B cell (primary cell): ENCODE data around the gene LDLRAD1. TPM values are rescaled to one million over a fixed set of nuclear protein-coding genes. Genes with fewer than 3 reads are reported as not detected.

ENCODE experiments used
- ATAC-seq: fragments of 200-7000 bp; cut with Tn5 transposase; one replicate; pipeline ENCODE4 v1.10.0; 2021; ENCODE audit warnings: low read depth, mild to moderate bottlenecking, moderate number of reproducible peaks, moderate library complexity
- CTCF ChIA-PET: fragments of 350-600 bp; sonication (Branson Sonifier 250); formaldehyde crosslinking; loops from one replicate; lab custom pipeline; 2021; ENCODE audit warnings: antibody characterized with exemption, inconsistent platforms; lab: Charles Lee
- POLR2A ChIA-PET: fragments of 350-600 bp; sonication (Branson Sonifier 250); formaldehyde crosslinking; loops from one replicate; lab custom pipeline; 2021; ENCODE audit warnings: antibody characterized with exemption; lab: Charles Lee
- DNase-seq: peaks from one replicate; pipeline ENCODE4 v3.0.0; 2013
- H2AFZ ChIP-seq: 2 replicates; pipeline ENCODE4 v1.6.1; 2012; ENCODE audit warnings: mild to moderate bottlenecking, low read depth, low read length; ENCODE audit not compliant: insufficient read depth, poor library complexity, severe bottlenecking
- H3K27ac ChIP-seq, 2 donors: 1 replicate in 1 of 2; 2 replicates in 1 of 2; pipeline ENCODE4 v1.5.1; 2012 to 2013; ENCODE audit warnings: low read length in 2 of 2, mild to moderate bottlenecking in 2 of 2, moderate library complexity in 1 of 2
- H3K27me3 ChIP-seq, 4 experiments: fragments of 200-600 bp in 1 of 4; sonication (generic) in 1 of 4; replicated peaks in 1 of 4; 1 replicate in 2 of 4; 2 replicates in 2 of 4; pipeline versions ENCODE4 v1.6.1 to v1.7.0; 2013 to 2016; ENCODE audit warnings: low read length in 3 of 4, mild to moderate bottlenecking in 2 of 4, mixed read lengths in 1 of 4, moderate library complexity in 1 of 4; ENCODE audit not compliant: insufficient read depth in 4 of 4, control insufficient read depth in 3 of 4; ENCODE audit errors: control extremely low read depth in 1 of 4
- H3K36me3 ChIP-seq, 2 experiments: replicated peaks in 1 of 2; 1 replicate in 1 of 2; 2 replicates in 1 of 2; pipeline versions ENCODE4 v1.6.1 to v1.7.1; 2013; ENCODE audit warnings: low read length in 1 of 2; ENCODE audit not compliant: insufficient read depth in 2 of 2, control insufficient read depth in 1 of 2; ENCODE audit errors: control extremely low read depth in 1 of 2, extremely low read depth in 1 of 2
- H3K4me1 ChIP-seq, 2 donors: fragments of 200-600 bp in 1 of 2; sonication (generic) in 1 of 2; 1 replicate in 1 of 2; 2 replicates in 1 of 2; pipeline versions ENCODE4 v1.5.1 to v1.6.1; 2013 to 2017; ENCODE audit warnings: low read length in 2 of 2; ENCODE audit not compliant: control insufficient read depth in 2 of 2, insufficient read depth in 2 of 2
- H3K4me2 ChIP-seq: replicated peaks from 2 replicates; pipeline ENCODE3; 2012; ENCODE audit warnings: mild to moderate bottlenecking, low read depth, low read length; ENCODE audit not compliant: poor library complexity, severe bottlenecking
- H3K4me3 ChIP-seq, 5 experiments: fragments of 200-600 bp in 1 of 5; sonication (generic) in 1 of 5; 1 replicate in 3 of 5; 2 replicates in 2 of 5; pipeline versions ENCODE4 v1.5.1 to v1.7.0; 2011 to 2016; ENCODE audit warnings: low read length in 4 of 5, mild to moderate bottlenecking in 4 of 5, low read depth in 2 of 5, control low read depth in 1 of 5, moderate library complexity in 1 of 5; ENCODE audit not compliant: insufficient read depth in 1 of 5; ENCODE audit errors: control extremely low read depth in 1 of 5, extremely low read depth in 1 of 5
- H3K79me2 ChIP-seq: fragments of 200-600 bp; sonication (generic); one replicate; pipeline ENCODE4 v1.6.0; 2016; ENCODE audit warnings: low read length; ENCODE audit not compliant: control insufficient read depth, insufficient read depth
- H3K9ac ChIP-seq: fragments of 200-600 bp; sonication (generic); 2 replicates; pipeline ENCODE4 v1.6.1; 2017; ENCODE audit warnings: mild to moderate bottlenecking, low read length, moderate library complexity
- H3K9me3 ChIP-seq, 3 donors: one replicate each; pipeline versions ENCODE4 v1.6.1 to v1.7.1; 2013; ENCODE audit warnings: low read length in 2 of 3; ENCODE audit not compliant: control insufficient read depth in 2 of 3, insufficient read depth in 1 of 3; ENCODE audit errors: control extremely low read depth in 1 of 3
- H4K20me1 ChIP-seq: 2 replicates; pipeline ENCODE4 v1.6.0; 2012; ENCODE audit warnings: mild to moderate bottlenecking, low read length; ENCODE audit not compliant: insufficient read depth, control insufficient read depth, poor library complexity, severe bottlenecking
- H3K27ac Mint-ChIP-seq: one replicate; pipeline ENCODE4 v1.8.0; 2021; ENCODE audit warnings: mixed read lengths
- H3K27me3 Mint-ChIP-seq: one replicate; pipeline ENCODE4 v1.8.0; 2021; ENCODE audit warnings: mixed read lengths
- H3K4me1 Mint-ChIP-seq: one replicate; pipeline ENCODE4 v1.8.0; 2021; ENCODE audit warnings: mixed read lengths
- H3K4me3 Mint-ChIP-seq: one replicate; pipeline ENCODE4 v1.8.0; 2021; ENCODE audit warnings: mixed read lengths
- H3K9me3 Mint-ChIP-seq: one replicate; pipeline ENCODE4 v1.8.0; 2022; ENCODE audit warnings: mixed read lengths; ENCODE audit not compliant: insufficient read depth
- CTCF ChIP-seq: fragments of 200-600 bp; IDR thresholded peaks from one replicate; pipeline ENCODE4 v1.8.0; 2022; ENCODE audit warnings: antibody characterized with exemption, mild to moderate bottlenecking
- EZH2 ChIP-seq: IDR thresholded peaks from 2 replicates; pipeline ENCODE4 v1.6.1; 2012; ENCODE audit warnings: borderline replicate concordance, low read depth, mild to moderate bottlenecking, moderate library complexity, low read length; ENCODE audit not compliant: insufficient read depth, poor library complexity, severe bottlenecking
- WGBS: methylation state at CpG from one replicate; pipeline ENCODE4 v1.1.5; 2013; ENCODE audit warnings: missing lambda C conversion rate; ENCODE audit not compliant: insufficient coverage; 5-methylcytosine and 5-hydroxymethylcytosine counted together
- intact Hi-C: fragments of 100-400 bp; cut with micrococcal nuclease; formaldehyde crosslinking; loops from one replicate; pipeline ENCODE4 v1.10.0; 2022
- polyA plus RNA-seq: library from polyadenylated mRNA; depleted of rRNA; stranded (reverse); fragments of >200 nt; gene quantifications from 2 replicates; pipeline ENCODE4 v1.2.3, GENCODE V29; 2012
- total RNA-seq, 2 donors: library from RNA; stranded (reverse); fragments of 120-200 nt in 1 of 2; gene quantifications; 1 replicate in 1 of 2; 2 replicates in 1 of 2; pipeline versions ENCODE4 v1.2.3 to v1.2.4, GENCODE V29; 2013 to 2022

LDLRAD1 gene
- total and polyA plus RNA-seq, 2 donors (not counting 1 experiment from before 2014, with no cell fraction given) = not detected

- Histone ChIP-seq H3K36me3 (no peaks in the 10 kb centered on the region), H3K27ac (no peak overlapping the region), H3K4me2 (no peak overlapping the region), H3K9me3 (no peaks in the 10 kb centered on the region), H3K4me1 (no peaks in the 10 kb centered on the region), H3K27me3 (peaks cover 0 to 3% (median 0%) of the 10 kb centered on the region in 4 experiments), H3K4me3 (no peak overlapping the region), H3K9ac (no peak overlapping the region), H4K20me1 (no peaks in the 10 kb centered on the region), H3K79me2 (no peaks in the 10 kb centered on the region), H2AFZ (no peak overlapping the region)
- POLR2A ChIA-PET = no interaction called here
- Mint-ChIP-seq H3K4me1 (no peaks in the 10 kb centered on the region), H3K27me3 (peaks cover 39% of the 10 kb centered on the region), H3K27ac (no peak overlapping the region), H3K4me3 (no peak overlapping the region), H3K9me3 (no peaks in the 10 kb centered on the region)
- no peak for TF ChIP-seq EZH2
- DNase-seq (no peak), ATAC-seq (no peak)
- CTCF ChIA-PET = no interaction called here
- intact Hi-C loops = no loop called here
- 87% methylated on average over 5 of the region's 8 CpGs for WGBS
These were observed 5.1 kb downstream of the LDLRAD1 start for GRCh38 chr1:54012863-54013262.

- POLR2A ChIA-PET = no interaction called here
- CTCF ChIA-PET = no interaction called here
These were observed 6.0 kb downstream of the LDLRAD1 start for GRCh38 chr1:54012008-54012325.

More at GRCh38 chr1:54012008-54012325, 6.0 kb downstream of the LDLRAD1 start:
- H3K27me3 ChIP-seq = no peaks in the 10 kb centered on the region
- no peaks in the 10 kb centered on the region for H3K9me3 ChIP-seq
- no peak for ATAC-seq
- H3K4me3 ChIP-seq = no peak overlapping the region
- H3K9ac ChIP-seq = no peak overlapping the region
- TF ChIP-seq EZH2 = no peak
- no peak for TF ChIP-seq CTCF
- no peaks in the 10 kb centered on the region for H3K79me2 ChIP-seq
- WGBS = 92% methylated on average over 9 of the region's 9 CpGs
- no peak overlapping the region for H2AFZ ChIP-seq
- no peak overlapping the region for H3K4me2 ChIP-seq
- no peak overlapping the region for H3K27ac Mint-ChIP-seq
- intact Hi-C loops = no loop called here
- no peaks in the 10 kb centered on the region for H3K4me1 ChIP-seq
- H3K27me3 Mint-ChIP-seq = peaks cover 37% of the 10 kb centered on the region
- no peaks in the 10 kb centered on the region for H3K4me1 Mint-ChIP-seq
- DNase-seq = no peak
- H3K27ac ChIP-seq = no peak overlapping the region
- H3K9me3 Mint-ChIP-seq = no peaks in the 10 kb centered on the region
- no peak overlapping the region for H3K4me3 Mint-ChIP-seq
- no peaks in the 10 kb centered on the region for H3K36me3 ChIP-seq
- no peaks in the 10 kb centered on the region for H4K20me1 ChIP-seq
